H1 (cell line): ENCODE data around the gene EIF4E3. TPM values are rescaled to one million over a fixed set of nuclear protein-coding genes. Genes with fewer than 3 reads are reported as not detected.

Experiments used
- CTCF ChIA-PET: fragments of 300-600 bp; sonication (Branson Sonifier 250); formaldehyde crosslinking; loops from one replicate; lab custom pipeline; 2021; ENCODE audit not compliant: partially characterized antibody; lab: Charles Lee
- POLR2A ChIA-PET: fragments of 300-600 bp; sonication (Branson Sonifier 250); formaldehyde crosslinking; loops from one replicate; lab custom pipeline; 2021; ENCODE audit warnings: inconsistent platforms; ENCODE audit not compliant: partially characterized antibody; lab: Charles Lee
- DNase-seq, 2 experiments: peaks; one replicate each; pipeline versions ENCODE4 v3.0.0 to v3.0.0-alpha.2; 2010 to 2022; ENCODE audit warnings: low spot score in 2 of 2, low read depth in 1 of 2, mixed read lengths in 1 of 2
- FAIRE-seq: peaks from 2 replicates; lab custom pipeline; 2011; peaks lifted over from hg19 to GRCh38; lab: Jason Lieb, UNC
- H2AFZ ChIP-seq: 2 replicates; pipeline ENCODE4 v1.8.1; 2012; ENCODE audit warnings: low read length, inconsistent platforms
- H2AK5ac ChIP-seq: 2 replicates; pipeline ENCODE4 v1.6.1; 2013; ENCODE audit warnings: low read depth, low read length
- H2BK120ac ChIP-seq: replicated peaks from 2 replicates; pipeline ENCODE3; 2013; ENCODE audit warnings: low read depth, low read length, inconsistent platforms
- H2BK12ac ChIP-seq: 2 replicates; pipeline ENCODE4 v1.6.1; 2013; ENCODE audit warnings: low read depth, low read length
- H2BK15ac ChIP-seq: 2 replicates; pipeline ENCODE4 v1.6.1; 2013; ENCODE audit warnings: low read length
- H2BK20ac ChIP-seq: 2 replicates; pipeline ENCODE4 v1.6.1; 2013; ENCODE audit warnings: low read length
- H2BK5ac ChIP-seq: 2 replicates; pipeline ENCODE4 v1.6.1; 2013; ENCODE audit warnings: low read depth, low read length
- H3K14ac ChIP-seq: 2 replicates; pipeline ENCODE4 v1.6.1; 2013; ENCODE audit warnings: inconsistent platforms; ENCODE audit not compliant: insufficient read length
- H3K18ac ChIP-seq: 2 replicates; pipeline ENCODE4 v1.6.1; 2013; ENCODE audit warnings: low read length; ENCODE audit errors: extremely low read depth
- H3K23ac ChIP-seq: 2 replicates; pipeline ENCODE4 v1.6.1; 2013; ENCODE audit warnings: inconsistent platforms; ENCODE audit not compliant: insufficient read length
- H3K23me2 ChIP-seq: 2 replicates; pipeline ENCODE4 v1.6.1; 2013; ENCODE audit warnings: low read depth, low read length
- H3K27ac ChIP-seq: 2 replicates; pipeline ENCODE4 v1.6.1; 2011; ENCODE audit warnings: low read depth, low read length, inconsistent platforms
- H3K27me3 ChIP-seq, 4 experiments: replicated peaks in 1 of 4; 1 replicate in 1 of 4; 2 replicates in 3 of 4; pipeline versions ENCODE4 v1.6.1 to v1.8.1; 2011 to 2013; ENCODE audit warnings: low read length in 3 of 4, mild to moderate bottlenecking in 3 of 4, inconsistent platforms in 2 of 4, mixed read lengths in 2 of 4, moderate library complexity in 1 of 4; ENCODE audit not compliant: control insufficient read depth in 3 of 4, insufficient read depth in 3 of 4; ENCODE audit errors: extremely low read depth in 1 of 4
- H3K36me3 ChIP-seq, 4 experiments: 2 replicates each; pipeline versions ENCODE4 v1.6.1 to v1.8.1; 2011 to 2013; ENCODE audit warnings: mild to moderate bottlenecking in 4 of 4, low read length in 3 of 4, moderate library complexity in 2 of 4, control low read depth in 1 of 4, inconsistent platforms in 1 of 4; ENCODE audit not compliant: insufficient read depth in 4 of 4, control insufficient read depth in 2 of 4
- H3K4ac ChIP-seq: replicated peaks from 2 replicates; pipeline ENCODE3; 2013; ENCODE audit warnings: low read length, low read depth, mixed read lengths, inconsistent platforms; ENCODE audit not compliant: insufficient read length
- H3K4me1 ChIP-seq, 4 experiments: replicated peaks in 1 of 4; 1 replicate in 1 of 4; 2 replicates in 3 of 4; pipeline versions ENCODE4 v1.6.1 to v1.8.1; 2011 to 2013; ENCODE audit warnings: low read length in 3 of 4, inconsistent platforms in 2 of 4, mixed read lengths in 1 of 4; ENCODE audit not compliant: insufficient read depth in 4 of 4, control insufficient read depth in 3 of 4
- H3K4me2 ChIP-seq, 2 experiments: 2 replicates each; pipeline versions ENCODE4 v1.6.1 to v1.8.1; 2011 to 2013; ENCODE audit warnings: low read depth in 2 of 2, low read length in 2 of 2, control low read depth in 1 of 2, inconsistent platforms in 1 of 2, mild to moderate bottlenecking in 1 of 2; ENCODE audit not compliant: insufficient read depth in 1 of 2
- H3K4me3 ChIP-seq, 4 experiments: fragments of 200-600, 300-600 bp in 1 of 4; sonication (generic), shearing (Covaris generic), sonication (Bioruptor Twin) in 1 of 4; 2 replicates each; pipeline versions ENCODE4 v1.5.1 to v1.8.1; 2011 to 2016; ENCODE audit warnings: low read length in 4 of 4, low read depth in 3 of 4, control low read depth in 2 of 4, inconsistent platforms in 2 of 4, mild to moderate bottlenecking in 2 of 4, mixed read lengths in 1 of 4, moderate library complexity in 1 of 4; ENCODE audit not compliant: insufficient read depth in 2 of 4; ENCODE audit errors: extremely low read depth in 1 of 4
- H3K56ac ChIP-seq: replicated peaks from 2 replicates; pipeline ENCODE3; 2013; ENCODE audit warnings: low read depth, mild to moderate bottlenecking, mixed read lengths, low read length, inconsistent platforms; ENCODE audit not compliant: insufficient read length
- H3K79me1 ChIP-seq: 2 replicates; pipeline ENCODE4 v1.6.1; 2013; ENCODE audit warnings: low read depth, low read length, control low read depth
- H3K79me2 ChIP-seq, 2 experiments: 2 replicates each; pipeline versions ENCODE4 v1.6.1 to v1.8.1; 2012 to 2013; ENCODE audit warnings: low read length in 2 of 2, mild to moderate bottlenecking in 2 of 2, inconsistent platforms in 1 of 2; ENCODE audit not compliant: insufficient read depth in 2 of 2, control insufficient read depth in 1 of 2
- H3K9ac ChIP-seq, 4 experiments: replicated peaks in 1 of 4; 1 replicate in 1 of 4; 2 replicates in 3 of 4; pipeline versions ENCODE4 v1.6.1 to v1.8.1; 2011 to 2013; ENCODE audit warnings: low read depth in 3 of 4, low read length in 3 of 4, control low read depth in 2 of 4, mild to moderate bottlenecking in 2 of 4, moderate library complexity in 2 of 4, inconsistent platforms in 1 of 4; ENCODE audit errors: extremely low read depth in 1 of 4
- H3K9me3 ChIP-seq, 2 experiments: 2 replicates each; pipeline versions ENCODE4 v1.6.1 to v1.8.1; 2012 to 2013; ENCODE audit warnings: mild to moderate bottlenecking in 2 of 2, moderate library complexity in 2 of 2, control low read depth in 1 of 2, inconsistent platforms in 1 of 2, low read depth in 1 of 2, low read length in 1 of 2, mixed read lengths in 1 of 2; ENCODE audit not compliant: insufficient read depth in 2 of 2
- H4K20me1 ChIP-seq, 2 experiments: replicated peaks in 1 of 2; 2 replicates each; pipeline versions ENCODE3 to v1.8.1; 2011 to 2013; ENCODE audit warnings: inconsistent platforms in 2 of 2, low read length in 2 of 2, mild to moderate bottlenecking in 1 of 2; ENCODE audit not compliant: insufficient read depth in 2 of 2, control insufficient read depth in 1 of 2
- H4K5ac ChIP-seq: 2 replicates; pipeline ENCODE4 v1.6.1; 2013; ENCODE audit warnings: low read length, low read depth, mixed read lengths, inconsistent platforms; ENCODE audit not compliant: insufficient read length
- H4K8ac ChIP-seq: 2 replicates; pipeline ENCODE4 v1.8.0; 2013; ENCODE audit warnings: mild to moderate bottlenecking, moderate library complexity, low read length, inconsistent platforms; ENCODE audit not compliant: insufficient read depth; ENCODE audit errors: extremely low read depth
- H4K91ac ChIP-seq: replicated peaks from 2 replicates; pipeline ENCODE3; 2013; ENCODE audit warnings: low read length, mixed read lengths, inconsistent platforms; ENCODE audit not compliant: insufficient read length
- ASH2L ChIP-seq: fragments of 200-600, 300-600 bp; sonication (generic); IDR thresholded peaks from one replicate; pipeline ENCODE4 v1.7.1; 2017; ENCODE audit warnings: low read length
- BCL11A ChIP-seq, 2 experiments: IDR thresholded peaks; one replicate each; pipeline ENCODE4 v1.6.1; 2011; ENCODE audit warnings: low read depth in 2 of 2, low read length in 2 of 2, mild to moderate bottlenecking in 2 of 2
- HDAC6 ChIP-seq: IDR thresholded peaks from one replicate; pipeline ENCODE4 v1.7.1; 2012; ENCODE audit warnings: low read depth, mild to moderate bottlenecking, inconsistent platforms, low read length, moderate library complexity
- KDM1A ChIP-seq: fragments of 200-600, 300-600 bp; sonication (generic); IDR thresholded peaks from 2 replicates; pipeline ENCODE4 v1.7.1; 2016; ENCODE audit warnings: mild to moderate bottlenecking, low read length, borderline replicate concordance
- KDM4A ChIP-seq: IDR thresholded peaks from one replicate; pipeline ENCODE4 v1.7.1; 2012; ENCODE audit warnings: low read depth, mild to moderate bottlenecking, moderate library complexity, low read length, inconsistent platforms; ENCODE audit not compliant: severe bottlenecking
- POU5F1 ChIP-seq: IDR thresholded peaks from 2 replicates; pipeline ENCODE4 v1.6.1; 2011; ENCODE audit warnings: low read depth, mild to moderate bottlenecking, low read length, moderate library complexity
- RNF2 ChIP-seq: fragments of 200-900, 300-1000 bp; sonication (generic); IDR thresholded peaks from 2 replicates; pipeline ENCODE4 v1.7.1; 2016; ENCODE audit warnings: borderline replicate concordance, low read depth, mild to moderate bottlenecking, antibody characterized with exemption, low read length; ENCODE audit not compliant: poor library complexity, severe bottlenecking; ENCODE audit errors: missing control alignments
- RXRA ChIP-seq: IDR thresholded peaks from 2 replicates; pipeline ENCODE4 v1.6.1; 2011; ENCODE audit warnings: low read depth, mild to moderate bottlenecking, low read length, moderate library complexity; ENCODE audit not compliant: insufficient read depth
- SIRT6 ChIP-seq: IDR thresholded peaks from one replicate; pipeline ENCODE4 v1.7.1; 2012; ENCODE audit warnings: low read length, inconsistent platforms
- SP1 ChIP-seq: IDR thresholded peaks from 2 replicates; pipeline ENCODE4 v1.6.1; 2011; ENCODE audit warnings: low read depth, low read length
- SP2 ChIP-seq: IDR thresholded peaks from 2 replicates; pipeline ENCODE4 v1.6.1; 2012; ENCODE audit warnings: mild to moderate bottlenecking, low read length, inconsistent platforms
- TBP ChIP-seq: IDR thresholded peaks from 2 replicates; pipeline ENCODE4 v1.6.1; 2011; ENCODE audit warnings: low read depth, low read length, improper control_type of control experiment
- YY1 ChIP-seq: IDR thresholded peaks from 2 replicates; pipeline ENCODE4 v1.6.1; 2011; ENCODE audit warnings: low read depth, mild to moderate bottlenecking, low read length
- ZNF274 ChIP-seq: IDR thresholded peaks from 2 replicates; pipeline ENCODE4 v1.7.0; 2012; ENCODE audit warnings: low read length, borderline replicate concordance; ENCODE audit errors: extremely low read depth
- WGBS, 2 experiments: shearing (Covaris generic) in 1 of 2; methylation state at CpG; one replicate each; pipeline versions ENCODE4 v1.1.6 to v1.1.7; 2013 to 2015; ENCODE audit warnings: low lambda C conversion rate in 2 of 2, mixed read lengths in 2 of 2, inconsistent platforms in 1 of 2, low coverage in 1 of 2, missing lambda C conversion rate in 1 of 2; ENCODE audit not compliant: insufficient replicate concordance in 2 of 2, insufficient coverage in 1 of 2, insufficient read length in 1 of 2; ENCODE audit errors: extremely low coverage in 1 of 2, missing lambda C conversion rate in 1 of 2; 5-methylcytosine and 5-hydroxymethylcytosine counted together
- polyA plus RNA-seq, 7 experiments: library from polyadenylated mRNA; depleted of rRNA in 3 of 7; stranded (reverse) in 5 of 7; unstranded in 2 of 7; fragments of >200 nt in 5 of 7; fragments of 200-250 nt in 2 of 7; gene quantifications; 1 replicate in 5 of 7; 2 replicates in 1 of 7; 4 replicates in 1 of 7; pipeline versions ENCODE4 v1.2.1 to v1.2.3, GENCODE V29; 2011 to 2013; ENCODE audit warnings: missing spikeins in 2 of 7, mixed read lengths in 2 of 7
- total RNA-seq: library from RNA; stranded (reverse); fragmentation: NEBNext Ultra II Directional; extraction: Animal tissue kit (Norgen Biotek cat#: 25700); gene quantifications from 2 replicates; pipeline ENCODE4 v1.2.1, GENCODE V29; 2021
- TF ChIP-seq, protein P1 (sequence below): IDR thresholded peaks from 2 replicates; pipeline ENCODE4 v1.6.1; 2011; ENCODE audit warnings: low read depth, mild to moderate bottlenecking, low read length; ENCODE audit not compliant: insufficient read depth

The EIF4E3 gene
- total and polyA plus RNA-seq, 2 of the 8 experiments (the other 6 are each of a cell fraction or from before 2014, with no cell fraction given), result 5.2 to 17.0 TPM

DNA sequence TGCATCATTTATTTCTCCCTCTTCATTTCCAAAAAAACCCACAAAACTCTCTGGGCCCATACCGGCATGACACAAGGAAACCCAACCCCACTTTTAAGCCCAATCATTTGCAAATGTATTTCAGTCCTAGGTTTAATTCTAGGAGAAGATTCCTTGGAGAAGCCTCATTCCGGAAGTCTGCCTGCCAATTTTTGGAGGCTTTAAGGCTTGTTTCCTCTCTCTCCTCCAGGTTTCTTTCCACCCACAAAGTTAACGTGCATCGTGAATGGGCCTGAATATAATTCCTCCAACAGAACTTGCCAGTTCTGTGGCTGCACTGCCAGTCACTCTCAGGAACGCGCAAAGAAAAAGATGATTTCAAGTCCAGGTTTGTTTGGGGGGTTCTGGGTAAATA lies 71.8 kb downstream of the EIF4E3 start:
- Histone ChIP-seq H3K9me3 (no peaks in the 10 kb centered on the region), H2AFZ (no peak overlapping the region), H2BK120ac (no peak overlapping the region), H3K18ac (no peak overlapping the region), H3K23me2 (no peaks in the 10 kb centered on the region), H4K8ac (no peak overlapping the region), H2AK5ac (no peak overlapping the region), H4K5ac (no peak overlapping the region), H3K4me2 (peak overlapping the region in 1 of 2 experiments; percentile 47; a peak in 1 of 4 replicates), H3K79me1 (no peaks in the 10 kb centered on the region), H3K56ac (no peak overlapping the region), H3K9ac (no peak overlapping the region), H2BK5ac (no peak overlapping the region), H2BK12ac (no peak overlapping the region), H3K23ac (no peak overlapping the region), H2BK20ac (peak overlapping the region; percentile 38; the same call in 1 of the 2 replicates), H4K20me1 (no peaks in the 10 kb centered on the region), H3K14ac (no peak overlapping the region), H3K4me1 (peaks cover 0 to 30% (median 11%) of the 10 kb centered on the region in 4 experiments; a peak in 5 of 7 replicates), H3K36me3 (no peaks in the 10 kb centered on the region), H3K4ac (no peak overlapping the region), H3K79me2 (no peaks in the 10 kb centered on the region), H3K4me3 (no peak overlapping the region), H4K91ac (no peak overlapping the region), H3K27ac (no peak overlapping the region), H3K27me3 (no peaks in the 10 kb centered on the region), H2BK15ac (no peak overlapping the region)
- DNase-seq, result no peak
- 71% methylated on average over 6 of the region's 6 CpGs; no CpG with 5 or more reads in 1 of the 2 experiments for WGBS, 2 experiments
- POLR2A ChIA-PET, result no interaction called here
- FAIRE-seq, result no peak
- CTCF ChIA-PET, result interaction anchor here (1.1 to 1.4 kb wide), 2 partner anchors 28 to 647 kb away, joined by 3 to 4 read pairs; no protein-coding TSS in a partner anchor
- TF ChIP-seq SP2, result no peak
- no peak for TF ChIP-seq TBP
- TF ChIP-seq YY1, result no peak
- TF ChIP-seq RXRA, result no peak
- TF ChIP-seq KDM1A, result no peak
- TF ChIP-seq HDAC6, result no peak
- no peak for TF ChIP-seq KDM4A
- TF ChIP-seq SIRT6, result no peak
- TF ChIP-seq ASH2L, result no peak
- TF ChIP-seq RNF2, result no peak
- TF ChIP-seq, protein P1, sequence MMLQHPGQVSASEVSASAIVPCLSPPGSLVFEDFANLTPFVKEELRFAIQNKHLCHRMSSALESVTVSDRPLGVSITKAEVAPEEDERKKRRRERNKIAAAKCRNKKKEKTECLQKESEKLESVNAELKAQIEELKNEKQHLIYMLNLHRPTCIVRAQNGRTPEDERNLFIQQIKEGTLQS, result no peak
- no peak for TF ChIP-seq BCL11A (IDR thresholded peaks at IDR 0.05; ENCODE audit: low read depth in 2 of 2, low read length in 2 of 2)
- no peak for TF ChIP-seq ZNF274
- no peak for TF ChIP-seq POU5F1
- no peak for TF ChIP-seq SP1
